Nephron (organoid): ENCODE results near the gene HSPA1A.

Source experiments
- H3K27ac Mint-ChIP-seq, 3 experiments: 2 replicates each; pipeline ENCODE4 v1.8.0; 2020; ENCODE audit warnings: mixed read lengths in 3 of 3, mild to moderate bottlenecking in 2 of 3, moderate library complexity in 1 of 3
- H3K27me3 Mint-ChIP-seq: 2 replicates; pipeline ENCODE4 v1.8.0; 2021; ENCODE audit warnings: low read depth, mild to moderate bottlenecking, moderate library complexity, mixed read lengths
- H3K36me3 Mint-ChIP-seq: 2 replicates; pipeline ENCODE4 v1.8.0; 2020; ENCODE audit warnings: low read depth, mixed read lengths
- H3K4me1 Mint-ChIP-seq: 2 replicates; pipeline ENCODE4 v1.8.0; 2020; ENCODE audit warnings: mixed read lengths
- H3K4me3 Mint-ChIP-seq, 3 experiments: 2 replicates each; pipeline ENCODE4 v1.8.0; 2020; ENCODE audit warnings: mild to moderate bottlenecking in 3 of 3, mixed read lengths in 3 of 3, moderate library complexity in 2 of 3
- H3K9me3 Mint-ChIP-seq: 2 replicates; pipeline ENCODE4 v1.8.0; 2020; ENCODE audit warnings: mixed read lengths
- TF ChIP-seq, protein P1 (sequence below), 3 experiments: fragments of 200-600 bp; sonication (generic); IDR thresholded peaks; one replicate each; pipeline ENCODE4 v1.5.0; 2021; ENCODE audit warnings: antibody characterized with exemption in 3 of 3; ENCODE audit not compliant: unreplicated experiment in 3 of 3

HSPA1A gene

DNA sequence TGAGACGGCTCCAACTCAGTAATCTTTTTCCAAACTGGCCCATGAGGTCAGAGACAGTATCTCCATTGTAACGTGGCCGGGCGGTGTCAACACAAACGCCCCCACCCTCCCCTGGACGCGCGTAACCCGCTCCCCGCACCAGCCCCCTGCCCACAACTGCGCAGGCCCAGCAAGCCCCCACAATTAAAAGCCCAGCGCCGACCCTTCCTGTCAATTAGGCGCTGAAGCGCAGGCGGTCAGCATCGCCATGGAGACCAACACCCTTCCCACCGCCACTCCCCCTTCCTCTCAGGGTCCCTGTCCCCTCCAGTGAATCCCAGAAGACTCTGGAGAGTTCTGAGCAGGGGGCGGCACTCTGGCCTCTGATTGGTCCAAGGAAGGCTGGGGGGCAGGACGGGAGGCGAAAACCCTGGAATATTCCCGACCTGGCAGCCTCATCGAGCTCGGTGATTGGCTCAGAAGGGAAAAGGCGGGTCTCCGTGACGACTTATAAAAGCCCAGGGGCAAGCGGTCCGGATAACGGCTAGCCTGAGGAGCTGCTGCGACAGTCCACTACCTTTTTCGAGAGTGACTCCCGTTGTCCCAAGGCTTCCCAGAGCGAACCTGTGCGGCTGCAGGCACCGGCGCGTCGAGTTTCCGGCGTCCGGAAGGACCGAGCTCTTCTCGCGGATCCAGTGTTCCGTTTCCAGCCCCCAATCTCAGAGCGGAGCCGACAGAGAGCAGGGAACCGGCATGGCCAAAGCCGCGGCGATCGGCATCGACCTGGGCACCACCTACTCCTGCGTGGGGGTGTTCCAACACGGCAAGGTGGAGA lies at the start of gene HSPA1A, which contains the start of gene HSPA1L:
Gene HSPA1A, plus strand, starts transcription at position 519 of the 814 bp plus-strand sequence. Its CDS starts 214 bp downstream, at position 733.
Gene HSPA1L, minus strand, starts transcription at position 259 of the 814 bp plus-strand sequence. CDS start 3,311 bp downstream, outside the sequence.
- H3K9me3 Mint-ChIP-seq: peaks cover 14% of the 10 kb centered on the region
- H3K27ac Mint-ChIP-seq: peak within 1 kb of the TSS; percentile 99
- TF ChIP-seq, protein P1, sequence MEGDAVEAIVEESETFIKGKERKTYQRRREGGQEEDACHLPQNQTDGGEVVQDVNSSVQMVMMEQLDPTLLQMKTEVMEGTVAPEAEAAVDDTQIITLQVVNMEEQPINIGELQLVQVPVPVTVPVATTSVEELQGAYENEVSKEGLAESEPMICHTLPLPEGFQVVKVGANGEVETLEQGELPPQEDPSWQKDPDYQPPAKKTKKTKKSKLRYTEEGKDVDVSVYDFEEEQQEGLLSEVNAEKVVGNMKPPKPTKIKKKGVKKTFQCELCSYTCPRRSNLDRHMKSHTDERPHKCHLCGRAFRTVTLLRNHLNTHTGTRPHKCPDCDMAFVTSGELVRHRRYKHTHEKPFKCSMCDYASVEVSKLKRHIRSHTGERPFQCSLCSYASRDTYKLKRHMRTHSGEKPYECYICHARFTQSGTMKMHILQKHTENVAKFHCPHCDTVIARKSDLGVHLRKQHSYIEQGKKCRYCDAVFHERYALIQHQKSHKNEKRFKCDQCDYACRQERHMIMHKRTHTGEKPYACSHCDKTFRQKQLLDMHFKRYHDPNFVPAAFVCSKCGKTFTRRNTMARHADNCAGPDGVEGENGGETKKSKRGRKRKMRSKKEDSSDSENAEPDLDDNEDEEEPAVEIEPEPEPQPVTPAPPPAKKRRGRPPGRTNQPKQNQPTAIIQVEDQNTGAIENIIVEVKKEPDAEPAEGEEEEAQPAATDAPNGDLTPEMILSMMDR (IDR thresholded peaks at IDR 0.05; ENCODE audit: unreplicated experiment in 3 of 3): no peak
- H3K27me3 Mint-ChIP-seq: no peaks in the 10 kb centered on the region
- peaks cover 11% of the 10 kb centered on the region for H3K36me3 Mint-ChIP-seq
- peak within 1 kb of the TSS; percentile 89 to 90 (median 89) for H3K4me3 Mint-ChIP-seq
- H3K4me1 Mint-ChIP-seq: peaks cover 30% of the 10 kb centered on the region

DNA sequence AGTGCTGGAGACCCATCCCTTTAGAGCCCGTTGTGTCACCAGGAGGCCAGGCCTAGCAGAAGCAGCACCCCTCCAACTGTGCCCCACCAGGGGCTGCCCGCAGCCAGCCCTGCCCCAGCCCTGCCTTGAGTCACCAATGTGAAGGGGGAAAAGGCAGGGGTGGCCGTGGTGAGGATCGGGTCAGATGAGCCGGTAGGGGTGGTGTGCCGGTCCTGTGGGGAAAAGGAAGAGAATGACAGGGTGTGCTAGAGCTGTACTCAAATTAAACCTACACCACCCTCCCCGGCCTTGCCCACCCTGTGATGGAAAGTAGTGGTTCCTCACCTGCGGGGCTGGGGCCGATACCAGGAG lies 49.8 kb upstream of the HSPA1A start:
- Mint-ChIP-seq H3K27ac (no peak overlapping the region), H3K36me3 (peaks cover 10% of the 10 kb centered on the region), H3K4me3 (peak overlapping the region in 1 of 3 experiments; percentile 36), H3K27me3 (no peaks in the 10 kb centered on the region), H3K9me3 (no peaks in the 10 kb centered on the region), H3K4me1 (peaks cover 15% of the 10 kb centered on the region)
- TF ChIP-seq, protein P1 (IDR thresholded peaks at IDR 0.05; ENCODE audit: unreplicated experiment in 3 of 3): no peak

DNA sequence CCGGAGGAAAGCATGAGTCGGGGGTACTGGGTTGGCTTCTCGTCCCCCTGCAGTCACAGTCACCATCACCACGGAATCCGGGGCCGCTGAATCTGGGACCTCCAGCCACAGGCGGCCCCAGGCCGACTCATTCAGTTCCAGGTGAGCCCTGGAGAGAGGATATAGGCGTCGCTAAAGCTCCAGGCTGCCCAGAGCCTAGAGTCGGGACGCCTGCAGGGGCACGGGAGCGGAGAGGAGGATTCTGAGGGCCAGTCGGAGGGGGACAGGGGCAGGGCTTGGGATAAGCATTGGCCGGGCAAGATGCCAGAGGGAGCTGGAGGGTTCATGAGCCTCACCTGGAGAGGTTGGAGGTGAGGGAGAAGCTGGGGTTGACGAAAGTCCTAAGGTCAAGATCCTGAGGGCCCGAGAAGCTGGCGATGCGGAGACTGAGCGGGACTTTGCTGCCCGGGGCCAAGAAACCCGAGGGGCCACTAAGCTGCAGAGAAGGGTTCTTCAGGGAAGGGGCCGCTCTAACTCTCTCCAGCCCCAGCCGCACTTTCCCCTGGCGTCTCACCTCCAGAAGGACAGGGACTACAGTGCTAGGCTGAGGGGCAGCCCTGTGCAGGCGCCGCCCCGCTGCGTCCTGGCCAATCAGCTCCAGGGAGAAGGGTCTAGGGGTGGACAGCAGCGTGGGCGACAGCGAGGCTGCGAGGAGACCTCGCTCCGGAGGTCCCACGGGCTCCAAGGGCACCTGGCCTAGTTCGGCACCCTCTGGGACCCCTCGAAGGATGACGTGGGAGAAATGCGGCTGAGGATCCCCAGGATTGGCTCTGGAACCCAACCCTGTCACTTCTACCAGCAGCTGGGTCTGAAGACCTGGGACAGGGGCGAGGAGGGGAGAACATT lies 49.2 kb upstream of the HSPA1A start:
- TF ChIP-seq, protein P1 (IDR thresholded peaks at IDR 0.05; ENCODE audit: unreplicated experiment in 3 of 3): no peak
- peak overlapping the region in 1 of 3 experiments; percentile 40 for H3K4me3 Mint-ChIP-seq
- no peaks in the 10 kb centered on the region for H3K27me3 Mint-ChIP-seq
- no peaks in the 10 kb centered on the region for H3K9me3 Mint-ChIP-seq
- H3K27ac Mint-ChIP-seq: no peak overlapping the region
- peaks cover 15% of the 10 kb centered on the region for H3K4me1 Mint-ChIP-seq
- H3K36me3 Mint-ChIP-seq: peaks cover 5% of the 10 kb centered on the region

DNA sequence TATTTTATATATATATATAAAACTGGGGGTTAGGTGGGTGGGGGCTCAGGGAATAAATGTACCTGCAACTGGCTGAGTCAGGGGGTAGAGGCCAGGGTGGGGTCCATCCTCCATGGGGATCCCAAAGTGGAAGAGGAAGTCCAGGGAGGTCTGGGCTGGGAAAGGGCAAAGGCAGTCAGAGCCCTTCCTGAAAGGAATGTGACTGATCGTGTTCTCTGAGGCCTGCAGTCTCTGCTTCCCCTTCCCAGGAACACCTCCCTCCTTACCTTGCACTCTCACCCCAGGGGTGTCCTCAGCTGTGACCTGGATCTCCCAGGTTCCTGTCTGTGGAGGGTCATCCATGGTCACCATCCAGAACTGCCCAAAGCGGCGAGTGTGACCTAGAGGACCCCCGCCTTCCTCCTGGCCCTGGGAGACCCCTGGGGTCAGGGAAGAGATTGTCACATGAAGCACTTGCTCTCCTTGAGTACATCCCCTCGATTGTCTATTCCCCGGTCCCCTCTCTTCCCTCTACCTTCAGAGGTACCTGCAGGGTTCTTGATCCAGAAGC lies 48.2 kb upstream of the HSPA1A start:
- Mint-ChIP-seq H3K4me1 (peaks cover 15% of the 10 kb centered on the region), H3K27me3 (no peaks in the 10 kb centered on the region), H3K9me3 (no peaks in the 10 kb centered on the region), H3K4me3 (no peak overlapping the region), H3K27ac (no peak overlapping the region), H3K36me3 (peaks cover 1% of the 10 kb centered on the region)
- TF ChIP-seq, protein P1 (IDR thresholded peaks at IDR 0.05; ENCODE audit: unreplicated experiment in 3 of 3): no peak

DNA sequence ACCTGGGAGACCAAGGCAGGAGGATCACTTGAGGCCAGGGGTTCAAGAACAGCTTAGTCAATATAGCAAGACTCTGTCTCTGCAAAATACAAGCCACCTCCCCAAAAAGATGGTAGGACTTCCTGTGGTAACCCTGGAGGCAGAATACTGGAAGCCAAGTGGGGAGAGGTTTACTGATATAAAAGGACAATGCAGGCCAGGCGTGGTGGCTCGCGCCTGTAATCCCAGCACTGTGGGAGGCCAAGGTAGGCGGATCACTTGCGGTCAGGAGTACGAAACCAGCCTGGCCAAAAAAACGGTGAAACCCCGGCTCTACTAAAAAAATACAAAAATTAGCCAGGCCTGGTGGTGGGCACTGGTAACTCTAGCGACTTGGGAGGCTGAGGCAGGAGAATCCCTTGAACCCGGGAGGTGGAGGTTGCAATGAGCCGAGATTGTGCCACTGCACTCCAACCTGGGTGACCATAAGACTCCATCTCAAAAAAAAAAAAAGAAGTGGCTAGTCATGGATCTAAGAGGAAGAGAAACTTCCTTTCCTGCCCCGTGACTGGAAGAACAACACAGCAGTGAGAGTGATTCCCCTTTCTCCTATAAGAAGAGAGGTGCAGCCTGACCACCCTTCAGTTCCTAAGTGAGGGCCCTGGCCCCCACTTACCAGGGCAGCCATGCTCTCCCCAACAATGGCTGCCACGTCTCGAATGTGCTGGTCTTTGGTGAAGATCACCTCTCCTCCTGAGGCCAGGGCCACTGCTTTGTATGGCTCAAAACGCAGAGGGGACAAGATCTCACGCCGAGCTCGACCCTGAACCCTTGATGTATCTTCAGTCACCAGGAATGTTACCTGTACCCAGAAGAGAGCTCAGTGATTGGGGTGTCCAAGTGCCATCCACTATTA lies 46.7 kb upstream of the HSPA1A start:
- Mint-ChIP-seq H3K27ac (no peak overlapping the region), H3K4me3 (no peak overlapping the region), H3K9me3 (no peaks in the 10 kb centered on the region), H3K36me3 (no peaks in the 10 kb centered on the region), H3K27me3 (no peaks in the 10 kb centered on the region), H3K4me1 (peaks cover 10% of the 10 kb centered on the region)
- TF ChIP-seq, protein P1 (IDR thresholded peaks at IDR 0.05; ENCODE audit: unreplicated experiment in 3 of 3): no peak
